Effector memory CD8-positive, alpha-beta T cell (primary cell): ENCODE measurements around the gene MMP24OS.

ENCODE experiments used
- ATAC-seq: fragments of 150-1000 bp; cut with Tn5 transposase; replicated peaks from 2 replicates; pipeline ENCODE4 v1.10.0; 2021; ENCODE audit warnings: mild to moderate bottlenecking, moderate library complexity
- DNase-seq, 3 experiments: peaks; one replicate each; pipeline ENCODE4 v3.0.0; 2021
- H3K27ac Mint-ChIP-seq, 2 donors: one replicate each; pipeline ENCODE4 v1.8.0; 2022; ENCODE audit warnings: mild to moderate bottlenecking in 2 of 2, mixed read lengths in 2 of 2, moderate library complexity in 2 of 2
- H3K27me3 Mint-ChIP-seq, 2 donors: one replicate each; pipeline ENCODE4 v1.8.0; 2022; ENCODE audit warnings: mixed read lengths in 2 of 2
- H3K36me3 Mint-ChIP-seq: one replicate; pipeline ENCODE4 v1.8.0; 2022; ENCODE audit warnings: mild to moderate bottlenecking, moderate library complexity, mixed read lengths; ENCODE audit not compliant: insufficient read depth
- H3K4me1 Mint-ChIP-seq, 2 donors: one replicate each; pipeline ENCODE4 v1.8.0; 2022; ENCODE audit warnings: low read depth in 2 of 2, mixed read lengths in 2 of 2
- H3K4me3 Mint-ChIP-seq, 2 donors: one replicate each; pipeline ENCODE4 v1.8.0; 2022; ENCODE audit warnings: mild to moderate bottlenecking in 2 of 2, mixed read lengths in 2 of 2, moderate library complexity in 2 of 2
- H3K9me3 Mint-ChIP-seq, 2 donors: one replicate each; pipeline ENCODE4 v1.8.0; 2022; ENCODE audit warnings: mixed read lengths in 2 of 2
- total RNA-seq, 9 experiments: gene quantifications; one replicate each; lab custom pipeline; 2026; lab: John Stamatoyannopoulos, UW

Gene MMP24OS
- total RNA-seq: 12.9 to 37.7 (median 17.6) reads per million in 9 experiments

DNA sequence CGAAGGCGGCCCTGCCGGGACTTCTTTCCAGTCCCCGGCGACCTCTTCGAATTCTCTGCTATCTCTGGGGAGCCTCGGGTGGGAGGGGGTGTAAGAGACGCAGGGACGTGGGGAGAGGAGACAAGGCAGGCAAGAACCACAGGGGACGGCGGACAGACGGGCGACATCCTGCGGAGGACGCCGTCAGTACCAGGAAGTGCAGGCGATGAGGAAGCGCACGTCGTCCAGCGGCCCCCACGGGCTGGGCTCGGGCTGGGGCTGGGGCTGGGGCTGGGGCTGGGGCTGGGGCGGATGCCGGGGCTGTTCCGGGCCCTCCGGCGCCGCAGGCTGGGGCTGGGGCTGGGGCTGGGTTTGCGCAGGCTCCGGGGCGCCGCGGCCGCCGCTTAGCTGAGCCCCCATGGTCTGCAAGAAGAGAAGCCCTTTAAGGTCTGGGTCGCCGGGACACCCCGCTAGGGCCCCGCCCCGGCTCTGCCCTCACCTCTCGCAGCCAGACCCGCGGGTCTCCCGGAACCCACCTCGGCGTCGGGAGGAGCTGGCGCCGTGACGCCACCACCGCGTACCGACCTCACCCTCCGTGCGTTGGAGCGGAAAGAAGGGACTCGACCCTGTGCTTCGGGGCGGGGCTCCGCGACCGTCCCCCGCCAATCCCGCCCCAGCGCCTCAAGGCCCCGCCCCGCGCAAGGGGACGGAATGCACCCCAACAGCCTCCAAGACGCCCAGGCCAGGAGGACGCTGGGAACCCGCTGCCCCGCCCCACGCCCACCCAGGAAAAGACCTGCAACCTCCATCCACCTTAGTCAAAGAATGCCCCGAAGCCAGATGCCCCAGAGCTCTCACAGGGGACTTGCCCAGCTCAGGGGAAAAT lies at the start of gene MMP24OS:
MMP24OS (minus strand) TSS at position 592 of the 865 bp plus-strand sequence; CDS start at position 399, 193 bp downstream.
- H3K4me3 Mint-ChIP-seq: peak within 1 kb of the TSS; percentile 87 to 97
- H3K4me1 Mint-ChIP-seq: peaks cover 24% of the 10 kb centered on the region in 2 donors
- H3K36me3 Mint-ChIP-seq: peaks cover 51% of the 10 kb centered on the region
- H3K9me3 Mint-ChIP-seq: no peaks in the 10 kb centered on the region
- peak; percentile 82 to 85 (median 82) for DNase-seq
- H3K27me3 Mint-ChIP-seq: no peaks in the 10 kb centered on the region
- peak; percentile 84 for ATAC-seq
- H3K27ac Mint-ChIP-seq: peak within 1 kb of the TSS; percentile 95 to 100

DNA sequence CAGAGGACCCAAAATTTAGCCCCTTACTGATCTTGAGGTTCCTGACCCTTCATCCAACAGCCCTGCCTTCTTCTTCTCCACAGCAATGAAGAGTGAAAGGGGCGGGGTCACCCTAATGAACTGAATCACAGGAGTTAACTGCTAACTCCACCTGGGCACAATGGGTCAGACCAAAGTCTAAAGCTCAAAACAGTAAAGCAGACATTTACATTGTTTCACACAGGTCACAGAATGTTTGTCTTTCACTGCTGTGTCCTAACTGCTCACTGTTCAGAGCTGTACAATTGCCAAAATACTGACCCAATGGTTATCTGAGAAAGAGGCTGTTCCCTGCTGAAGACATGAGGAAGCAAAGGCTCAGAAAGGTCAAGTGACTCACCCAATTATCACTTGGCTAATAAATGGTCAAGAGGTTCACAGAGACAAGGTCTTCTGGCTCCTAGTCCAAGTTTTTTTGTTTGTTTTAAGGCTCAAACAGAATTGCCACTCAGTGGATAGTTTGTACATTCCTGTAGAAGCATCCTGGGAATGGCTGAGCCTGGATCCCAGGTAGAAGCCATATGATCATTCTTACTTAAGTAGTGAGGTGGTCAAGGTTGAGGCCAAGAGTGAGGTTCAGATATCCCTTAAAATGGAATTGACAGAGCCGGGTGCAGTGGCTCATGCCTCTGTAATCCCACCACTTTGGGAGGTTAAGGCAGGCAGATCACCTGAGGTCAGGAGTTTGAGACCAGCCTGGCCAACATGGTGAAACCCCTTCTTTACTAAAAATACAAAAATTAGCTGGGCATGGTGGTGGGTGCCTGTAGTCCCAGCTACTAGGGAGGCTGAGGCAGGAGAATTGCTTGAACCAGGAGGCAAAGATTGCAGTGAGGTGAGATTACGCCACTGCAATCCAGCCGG lies 49.4 kb upstream of the MMP24OS start:
- H3K4me1 Mint-ChIP-seq: peaks cover 0 to 11% of the 10 kb centered on the region in 2 donors
- H3K9me3 Mint-ChIP-seq: no peaks in the 10 kb centered on the region
- no peak overlapping the region for H3K4me3 Mint-ChIP-seq
- H3K36me3 Mint-ChIP-seq: peaks cover 8% of the 10 kb centered on the region
- DNase-seq (no peak), ATAC-seq (no peak)
- no peak overlapping the region for H3K27ac Mint-ChIP-seq
- H3K27me3 Mint-ChIP-seq: no peaks in the 10 kb centered on the region

DNA sequence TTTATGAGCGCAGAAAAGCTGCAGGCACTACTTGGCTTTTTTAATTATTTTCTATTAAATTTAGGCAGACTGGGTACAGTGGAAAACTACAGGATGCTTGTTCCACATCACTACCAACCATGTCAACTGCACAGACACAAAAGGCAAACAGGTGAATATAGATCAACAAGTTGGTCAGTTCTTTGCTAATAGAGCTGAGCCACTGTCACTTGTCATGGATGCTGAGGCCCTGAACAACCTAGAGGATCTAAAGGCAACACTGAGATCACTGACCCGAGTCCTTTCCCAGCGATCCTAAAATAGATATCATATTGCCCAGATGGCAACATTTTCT lies 48.8 kb upstream of the MMP24OS start:
- H3K9me3 Mint-ChIP-seq: no peaks in the 10 kb centered on the region
- DNase-seq (no peak), ATAC-seq (no peak)
- H3K4me1 Mint-ChIP-seq: peaks cover 0 to 11% of the 10 kb centered on the region in 2 donors
- H3K27ac Mint-ChIP-seq: no peak overlapping the region
- no peak overlapping the region for H3K4me3 Mint-ChIP-seq
- no peaks in the 10 kb centered on the region for H3K27me3 Mint-ChIP-seq
- peaks cover 8% of the 10 kb centered on the region for H3K36me3 Mint-ChIP-seq

DNA sequence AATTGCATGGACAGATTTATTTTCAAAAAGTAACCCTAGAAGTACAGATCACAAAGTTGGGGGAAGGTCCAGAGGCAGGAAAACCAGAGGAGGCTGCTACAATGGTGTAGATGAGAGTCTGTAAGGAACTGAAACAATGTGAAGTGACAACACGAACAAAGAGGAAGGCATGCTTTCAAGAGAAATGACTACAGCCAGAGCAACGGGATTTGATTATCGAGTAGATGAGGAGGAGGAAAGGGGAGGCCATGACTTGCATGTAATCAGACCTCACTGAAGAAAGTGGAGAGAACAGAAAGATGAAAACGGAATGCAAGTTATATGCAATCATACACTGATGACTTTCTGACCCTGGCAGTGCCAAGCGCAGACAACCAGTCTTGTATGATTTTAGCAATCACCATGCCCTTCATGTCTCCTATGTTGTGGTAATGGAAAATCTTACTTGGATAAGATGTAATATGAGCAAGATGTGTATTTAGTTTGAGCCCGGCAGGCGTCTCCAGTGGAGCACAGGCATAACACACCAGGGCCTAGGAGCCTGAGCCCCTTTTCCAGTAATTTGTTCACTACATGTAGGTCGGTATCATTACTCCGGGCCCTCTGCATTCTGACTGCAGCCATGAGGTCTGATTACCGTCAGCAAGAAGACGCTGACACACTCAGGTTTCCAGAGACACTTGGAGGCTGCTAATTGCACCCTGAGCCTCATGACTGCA lies 48.3 kb upstream of the MMP24OS start:
- H3K4me1 Mint-ChIP-seq: peaks cover 0 to 11% of the 10 kb centered on the region in 2 donors
- no peak overlapping the region for H3K4me3 Mint-ChIP-seq
- no peaks in the 10 kb centered on the region for H3K27me3 Mint-ChIP-seq
- H3K9me3 Mint-ChIP-seq: no peaks in the 10 kb centered on the region
- no peak for DNase-seq
- peaks cover 8% of the 10 kb centered on the region for H3K36me3 Mint-ChIP-seq
- no peak for ATAC-seq
- no peak overlapping the region for H3K27ac Mint-ChIP-seq

DNA sequence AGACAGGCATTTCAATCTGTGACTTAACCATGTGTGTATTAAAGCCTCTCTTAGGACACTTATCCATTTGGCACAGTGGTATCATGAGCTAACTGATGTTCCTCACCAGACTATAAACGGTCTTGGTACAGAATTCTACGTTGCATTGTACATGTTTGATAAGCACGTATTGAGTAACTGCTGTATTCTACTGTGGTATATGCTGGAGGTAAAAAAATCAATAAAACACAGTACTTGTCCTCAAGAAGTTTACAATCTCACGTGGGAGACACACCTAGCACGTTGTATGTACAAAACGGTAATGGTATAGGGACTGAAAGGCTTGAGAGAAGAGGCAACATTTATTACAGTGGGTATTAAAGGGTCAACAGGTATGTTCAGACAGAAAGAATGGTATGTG lies 47.5 kb upstream of the MMP24OS start:
- no peaks in the 10 kb centered on the region for H3K9me3 Mint-ChIP-seq
- DNase-seq: no peak
- H3K36me3 Mint-ChIP-seq: peaks cover 8% of the 10 kb centered on the region
- H3K27ac Mint-ChIP-seq: no peak overlapping the region
- no peak for ATAC-seq
- peaks cover 0 to 11% of the 10 kb centered on the region in 2 donors for H3K4me1 Mint-ChIP-seq
- H3K27me3 Mint-ChIP-seq: no peaks in the 10 kb centered on the region
- H3K4me3 Mint-ChIP-seq: no peak overlapping the region

DNA sequence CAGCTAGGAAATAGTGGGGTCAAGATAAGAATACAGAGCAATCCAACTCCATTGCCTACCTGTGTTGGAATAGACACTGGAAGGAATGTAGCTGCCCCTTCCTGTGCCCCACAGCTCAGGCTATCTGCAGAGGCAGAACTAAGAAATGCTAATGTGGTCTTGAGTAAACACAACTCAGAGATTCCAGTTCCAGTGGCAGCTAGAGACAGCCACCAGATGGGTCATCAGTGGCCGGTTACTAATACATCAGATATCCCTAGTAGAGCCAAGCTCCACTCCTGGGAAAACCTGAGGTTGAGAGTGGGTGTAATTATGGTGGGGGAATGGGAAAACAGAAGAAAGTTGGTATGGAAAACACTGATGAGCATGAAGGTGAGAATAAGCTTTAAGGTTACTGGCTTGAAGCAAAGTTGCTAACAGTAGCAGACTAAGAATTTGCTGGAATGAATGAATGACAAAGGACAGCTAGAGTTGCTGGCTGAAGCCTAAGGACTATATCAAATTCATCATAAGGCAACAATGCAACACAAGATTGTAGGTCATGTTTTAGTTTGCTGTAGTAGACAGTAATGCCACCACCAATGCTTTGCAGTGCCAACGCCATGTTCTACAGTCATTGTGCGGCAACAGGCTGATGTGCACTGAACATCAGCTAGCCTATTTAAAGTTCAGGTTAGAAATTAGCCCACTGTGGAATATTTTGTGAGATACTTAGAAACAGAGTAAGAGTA lies 42.6 kb upstream of the MMP24OS start:
- H3K36me3 Mint-ChIP-seq: peaks cover 6% of the 10 kb centered on the region
- H3K27me3 Mint-ChIP-seq: no peaks in the 10 kb centered on the region
- H3K9me3 Mint-ChIP-seq: no peaks in the 10 kb centered on the region
- no peak for DNase-seq
- H3K4me3 Mint-ChIP-seq: no peak overlapping the region
- peaks cover 3 to 12% of the 10 kb centered on the region in 2 donors for H3K4me1 Mint-ChIP-seq
- H3K27ac Mint-ChIP-seq: peak overlapping the region in 1 of 2 donors; percentile 45
- no peak for ATAC-seq

DNA sequence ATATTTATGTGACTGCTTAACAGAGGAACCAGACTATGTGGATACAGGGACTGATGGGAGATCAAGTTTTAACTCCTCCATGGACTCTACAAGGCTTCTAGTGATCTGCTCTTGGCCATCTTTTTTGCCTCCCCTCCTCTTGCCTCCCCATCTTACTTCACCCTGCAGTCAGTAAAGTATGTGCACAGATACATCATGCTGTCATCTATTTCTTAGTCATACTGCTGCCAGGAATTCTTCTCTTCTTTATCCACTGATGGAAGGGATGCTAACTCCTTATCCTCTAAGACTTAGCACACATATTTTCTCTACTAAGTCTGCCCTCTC lies 41.9 kb upstream of the MMP24OS start:
- H3K4me3 Mint-ChIP-seq: no peak overlapping the region
- ATAC-seq (no peak), DNase-seq (no peak)
- no peaks in the 10 kb centered on the region for H3K27me3 Mint-ChIP-seq
- H3K9me3 Mint-ChIP-seq: no peaks in the 10 kb centered on the region
- no peak overlapping the region for H3K27ac Mint-ChIP-seq
- H3K36me3 Mint-ChIP-seq: peaks cover 10% of the 10 kb centered on the region
- peaks cover 8 to 16% of the 10 kb centered on the region in 2 donors for H3K4me1 Mint-ChIP-seq

DNA sequence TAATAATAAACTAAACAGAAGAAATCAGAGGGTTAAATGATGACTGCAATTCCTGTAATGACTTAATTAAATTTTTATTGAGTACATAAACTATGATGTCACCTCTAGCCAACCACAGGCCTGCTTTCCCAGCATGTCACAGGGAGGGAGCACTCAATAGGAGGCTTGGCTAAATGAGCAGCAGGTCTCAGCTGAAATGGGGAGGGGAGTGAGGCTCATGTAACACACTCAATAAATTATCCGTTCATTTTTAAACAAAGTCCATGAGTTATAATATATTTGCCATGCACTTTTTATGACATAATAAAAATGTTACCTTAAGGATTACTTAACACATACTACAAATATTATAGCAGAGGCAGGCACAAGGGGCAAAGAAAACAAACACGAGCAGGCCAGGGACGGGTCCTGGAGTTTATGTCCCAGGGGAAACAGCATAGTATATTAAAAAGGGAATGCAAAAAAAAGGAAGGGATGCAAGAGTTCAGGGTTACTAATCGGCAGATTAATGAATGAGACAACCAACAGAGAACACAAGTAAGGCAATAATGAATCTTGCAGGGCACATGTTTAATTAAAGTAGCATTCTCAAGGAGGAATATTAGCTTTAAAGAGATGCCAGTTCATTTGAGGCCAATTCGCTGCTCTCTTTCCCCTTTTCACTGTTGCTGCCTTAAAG lies 41.4 kb upstream of the MMP24OS start:
- ATAC-seq (no peak), DNase-seq (no peak)
- Mint-ChIP-seq H3K4me3 (no peak overlapping the region), H3K9me3 (no peaks in the 10 kb centered on the region), H3K27ac (peak overlapping the region in 1 of 2 donors; percentile 49), H3K36me3 (peaks cover 8% of the 10 kb centered on the region), H3K4me1 (peaks cover 8 to 18% of the 10 kb centered on the region in 2 donors), H3K27me3 (no peaks in the 10 kb centered on the region)

DNA sequence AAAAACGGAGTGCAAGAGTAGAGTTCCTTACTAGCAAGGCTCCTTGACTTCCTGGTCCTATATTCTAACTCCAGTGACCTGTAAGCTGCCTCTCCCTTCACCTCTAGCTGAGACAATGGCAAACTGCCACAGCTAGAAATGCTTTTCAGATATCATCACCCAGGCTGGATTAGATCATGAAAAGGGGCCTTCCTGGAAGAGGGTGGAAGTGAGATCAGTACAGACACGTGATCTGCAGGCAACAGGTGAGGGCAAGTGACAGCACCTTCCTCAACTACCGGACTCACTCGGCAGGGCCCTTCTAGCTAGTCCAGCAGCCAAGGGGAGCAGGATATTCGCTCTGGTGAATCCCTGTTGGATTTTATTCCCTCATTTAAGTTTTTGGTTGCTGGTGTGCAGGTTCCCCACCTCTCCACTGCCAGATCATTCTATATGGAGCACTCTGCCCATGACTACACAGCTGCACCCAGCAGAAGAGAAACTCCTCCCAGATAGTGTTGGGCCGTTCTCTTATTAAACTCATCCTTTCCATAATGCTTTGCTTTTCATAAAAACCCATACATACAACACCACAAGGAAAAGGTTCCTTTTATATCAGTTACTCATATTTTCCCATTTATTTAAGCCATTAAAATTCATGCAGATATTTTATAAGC lies 40.7 kb upstream of the MMP24OS start:
- ATAC-seq (no peak), DNase-seq (no peak)
- Mint-ChIP-seq H3K27me3 (no peaks in the 10 kb centered on the region), H3K4me1 (peaks cover 8 to 20% of the 10 kb centered on the region in 2 donors), H3K9me3 (no peaks in the 10 kb centered on the region), H3K27ac (peak overlapping the region in 1 of 2 donors; percentile 49), H3K36me3 (peaks cover 4% of the 10 kb centered on the region), H3K4me3 (no peak overlapping the region)

DNA sequence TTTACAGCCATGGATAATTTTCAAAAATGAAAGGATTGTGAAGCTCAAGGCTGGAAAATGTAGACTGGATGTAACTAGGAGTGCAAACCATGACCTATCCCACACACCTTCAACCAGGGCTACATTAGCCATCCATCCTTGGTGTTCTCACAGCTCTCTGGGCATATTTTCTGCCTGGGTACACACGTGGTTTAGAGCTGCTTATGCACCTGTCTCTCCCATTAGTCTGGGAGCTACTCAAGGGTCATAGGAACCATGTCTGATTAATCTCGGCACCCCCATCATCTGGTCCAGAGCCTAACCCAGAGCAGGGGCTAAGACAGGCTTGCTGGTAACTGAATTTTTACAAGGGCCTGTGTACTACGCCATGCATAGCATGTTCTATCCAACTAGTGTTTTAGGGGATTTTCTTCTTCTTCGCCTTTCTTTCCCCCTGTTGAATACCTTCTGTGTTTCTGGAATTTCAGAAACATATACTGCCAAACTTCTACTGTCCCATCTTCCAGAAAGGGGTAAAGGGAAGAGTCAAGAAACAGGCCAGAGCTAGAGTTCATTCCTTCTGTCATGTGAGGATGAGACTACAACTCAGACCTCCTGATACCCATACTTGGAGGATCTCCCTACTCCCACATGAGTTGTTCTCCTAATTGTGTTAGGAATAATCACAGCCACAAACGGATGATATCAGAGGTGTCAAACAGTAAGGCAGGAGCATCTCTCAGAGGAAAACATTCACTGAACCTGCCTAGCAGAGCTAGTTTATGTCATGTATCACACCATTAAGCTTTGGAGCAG lies 39.7 kb upstream of the MMP24OS start:
- Mint-ChIP-seq H3K4me1 (peaks cover 8 to 18% of the 10 kb centered on the region in 2 donors), H3K4me3 (no peak overlapping the region)
- DNase-seq: no peak

DNA sequence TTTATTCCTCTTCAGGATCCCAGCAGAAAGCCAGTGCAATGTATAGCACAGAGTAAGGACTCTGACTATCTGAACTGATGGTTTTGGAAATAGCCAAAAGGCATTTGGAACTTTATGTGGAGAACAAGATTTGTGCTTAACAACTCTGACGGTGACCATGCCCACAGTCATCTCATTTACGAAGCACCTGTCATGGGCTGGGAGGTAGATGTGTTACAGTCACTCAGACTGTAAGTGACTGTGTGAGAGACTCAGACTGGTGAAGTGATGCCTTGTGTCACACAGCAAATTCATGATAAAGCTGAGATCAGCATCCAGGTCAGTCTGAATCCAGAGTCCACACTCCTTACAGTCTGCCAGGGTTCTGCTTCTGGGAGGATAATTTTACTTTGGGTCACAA lies 38.2 kb upstream of the MMP24OS start:
- DNase-seq: no peak
- H3K27me3 Mint-ChIP-seq: no peaks in the 10 kb centered on the region

More for the DNA sequence above, 39.7 kb upstream of the MMP24OS start:
- peaks cover 4% of the 10 kb centered on the region for H3K36me3 Mint-ChIP-seq
- peak overlapping the region in 1 of 2 donors; percentile 49 for H3K27ac Mint-ChIP-seq
- no peak for ATAC-seq
- no peaks in the 10 kb centered on the region for H3K27me3 Mint-ChIP-seq
- no peaks in the 10 kb centered on the region for H3K9me3 Mint-ChIP-seq

More for the DNA sequence above, 38.2 kb upstream of the MMP24OS start:
- no peak for ATAC-seq
- Mint-ChIP-seq H3K36me3 (peaks cover 4% of the 10 kb centered on the region), H3K9me3 (no peaks in the 10 kb centered on the region), H3K4me3 (no peak overlapping the region), H3K27ac (peak overlapping the region in 1 of 2 donors; percentile 84), H3K4me1 (peaks cover 8 to 23% of the 10 kb centered on the region in 2 donors)
